ENCODE measurements around the gene GCAT. TPM values are rescaled to one million over a fixed set of nuclear protein-coding genes. Genes with fewer than 3 reads are reported as not detected.

GCAT gene
- total and polyA plus RNA-seq, 2 of the 13 experiments (the other 11 are each of a cell fraction or from before 2014, with no cell fraction given), result 28.0 to 50.3 TPM

- no peak for TF ChIP-seq NPAS2 (CRISPR knock-in tag; IDR thresholded peaks at IDR 0.05; ENCODE audit: borderline replicate concordance)
- TF ChIP-seq ZFP36L1 (CRISPR knock-in tag; IDR thresholded peaks at IDR 0.05), result no peak
- no peak for TF ChIP-seq ZNF83 (CRISPR knock-in tag; IDR thresholded peaks at IDR 0.05; ENCODE audit: borderline replicate concordance)
- TF ChIP-seq ZNF33A (CRISPR knock-in tag; IDR thresholded peaks at IDR 0.05; ENCODE audit: borderline replicate concordance), result no peak
- TF ChIP-seq CBX5 (CRISPR knock-in tag; IDR thresholded peaks at IDR 0.05; ENCODE audit: borderline replicate concordance), result no peak
- no peak for TF ChIP-seq KLF9 (CRISPR knock-in tag; IDR thresholded peaks at IDR 0.05; ENCODE audit: low read depth)
- TF ChIP-seq SAP130 (CRISPR knock-in tag; IDR thresholded peaks at IDR 0.05; ENCODE audit: low read depth), result peak; percentile 58
- no peak for TF ChIP-seq CBX1 (IDR thresholded peaks at IDR 0.05; ENCODE audit: low read depth)
- TF ChIP-seq POGK (CRISPR knock-in tag; conservative IDR thresholded peaks at IDR 0.05), result no peak
- TF ChIP-seq, protein P1, sequence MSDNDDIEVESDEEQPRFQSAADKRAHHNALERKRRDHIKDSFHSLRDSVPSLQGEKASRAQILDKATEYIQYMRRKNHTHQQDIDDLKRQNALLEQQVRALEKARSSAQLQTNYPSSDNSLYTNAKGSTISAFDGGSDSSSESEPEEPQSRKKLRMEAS (IDR thresholded peaks at IDR 0.05), result no peak
- no peak for TF ChIP-seq ZNF710 (CRISPR knock-in tag; IDR thresholded peaks at IDR 0.05; ENCODE audit: borderline replicate concordance)
- no peak for TF ChIP-seq IKZF1 (IDR thresholded peaks at IDR 0.05)
- no peak for TF ChIP-seq NFE2L1 (CRISPR knock-in tag; IDR thresholded peaks at IDR 0.05; ENCODE audit: borderline replicate concordance)
- no peak for TF ChIP-seq ZNF160 (CRISPR knock-in tag; IDR thresholded peaks at IDR 0.05)
- TF ChIP-seq, protein P2, sequence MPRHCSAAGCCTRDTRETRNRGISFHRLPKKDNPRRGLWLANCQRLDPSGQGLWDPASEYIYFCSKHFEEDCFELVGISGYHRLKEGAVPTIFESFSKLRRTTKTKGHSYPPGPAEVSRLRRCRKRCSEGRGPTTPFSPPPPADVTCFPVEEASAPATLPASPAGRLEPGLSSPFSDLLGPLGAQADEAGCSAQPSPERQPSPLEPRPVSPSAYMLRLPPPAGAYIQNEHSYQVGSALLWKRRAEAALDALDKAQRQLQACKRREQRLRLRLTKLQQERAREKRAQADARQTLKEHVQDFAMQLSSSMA (CRISPR knock-in tag; IDR thresholded peaks at IDR 0.05), result 0 out of 2 replicates have a peak, but pooled peaks have one; percentile 25
- no peak for TF ChIP-seq ATF7-NPFF (CRISPR knock-in tag; IDR thresholded peaks at IDR 0.05; ENCODE audit: low read depth)
- TF ChIP-seq SMC3 (IDR thresholded peaks at IDR 0.05; ENCODE audit: low read length), result no peak
- TF ChIP-seq, protein P3, sequence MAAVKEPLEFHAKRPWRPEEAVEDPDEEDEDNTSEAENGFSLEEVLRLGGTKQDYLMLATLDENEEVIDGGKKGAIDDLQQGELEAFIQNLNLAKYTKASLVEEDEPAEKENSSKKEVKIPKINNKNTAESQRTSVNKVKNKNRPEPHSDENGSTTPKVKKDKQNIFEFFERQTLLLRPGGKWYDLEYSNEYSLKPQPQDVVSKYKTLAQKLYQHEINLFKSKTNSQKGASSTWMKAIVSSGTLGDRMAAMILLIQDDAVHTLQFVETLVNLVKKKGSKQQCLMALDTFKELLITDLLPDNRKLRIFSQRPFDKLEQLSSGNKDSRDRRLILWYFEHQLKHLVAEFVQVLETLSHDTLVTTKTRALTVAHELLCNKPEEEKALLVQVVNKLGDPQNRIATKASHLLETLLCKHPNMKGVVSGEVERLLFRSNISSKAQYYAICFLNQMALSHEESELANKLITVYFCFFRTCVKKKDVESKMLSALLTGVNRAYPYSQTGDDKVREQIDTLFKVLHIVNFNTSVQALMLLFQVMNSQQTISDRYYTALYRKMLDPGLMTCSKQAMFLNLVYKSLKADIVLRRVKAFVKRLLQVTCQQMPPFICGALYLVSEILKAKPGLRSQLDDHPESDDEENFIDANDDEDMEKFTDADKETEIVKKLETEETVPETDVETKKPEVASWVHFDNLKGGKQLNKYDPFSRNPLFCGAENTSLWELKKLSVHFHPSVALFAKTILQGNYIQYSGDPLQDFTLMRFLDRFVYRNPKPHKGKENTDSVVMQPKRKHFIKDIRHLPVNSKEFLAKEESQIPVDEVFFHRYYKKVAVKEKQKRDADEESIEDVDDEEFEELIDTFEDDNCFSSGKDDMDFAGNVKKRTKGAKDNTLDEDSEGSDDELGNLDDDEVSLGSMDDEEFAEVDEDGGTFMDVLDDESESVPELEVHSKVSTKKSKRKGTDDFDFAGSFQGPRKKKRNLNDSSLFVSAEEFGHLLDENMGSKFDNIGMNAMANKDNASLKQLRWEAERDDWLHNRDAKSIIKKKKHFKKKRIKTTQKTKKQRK (IDR thresholded peaks at IDR 0.05; ENCODE audit: low read length), result no peak
- no peak for TF ChIP-seq TRIM24 (CRISPR knock-in tag; IDR thresholded peaks at IDR 0.05)
- TF ChIP-seq POLR2AphosphoS2 (IDR thresholded peaks at IDR 0.05; ENCODE audit: low read depth, low read length), result no peak
- no peak for TF ChIP-seq ZNF282 (IDR thresholded peaks at IDR 0.05; ENCODE audit: partially characterized antibody)
- TF ChIP-seq ZNF660 (CRISPR knock-in tag; IDR thresholded peaks at IDR 0.05; ENCODE audit: borderline replicate concordance, low read depth), result no peak
- no peak for TF ChIP-seq ZFY (CRISPR knock-in tag; IDR thresholded peaks at IDR 0.05)
Measured at GRCh38 chr22:37842015-37842793, 34.5 kb downstream of the GCAT start (continued).
